ENCODE measurements around the gene ADAD2.

Gene ADAD2

DNA sequence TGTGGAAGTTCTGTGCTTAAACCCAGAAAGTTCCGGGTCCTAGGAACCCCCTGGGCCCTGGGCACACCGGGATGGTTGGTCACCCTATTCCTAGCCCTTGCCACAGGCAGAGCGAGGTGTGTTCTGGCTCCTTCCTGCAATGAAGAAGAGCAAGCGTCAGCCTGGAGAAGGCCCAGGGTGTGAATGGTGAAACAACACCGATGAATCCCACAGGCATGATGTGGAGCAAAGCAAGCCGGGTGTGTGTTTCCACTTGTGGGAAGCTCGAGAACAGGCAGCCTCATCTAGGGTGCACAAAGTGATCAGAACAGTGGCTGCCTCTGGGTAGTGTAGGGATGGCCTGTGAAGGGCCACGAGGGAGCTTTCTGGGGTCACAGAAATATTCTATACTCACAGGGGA is 35.1 kb downstream of the ADAD2 start:
- DNase-seq, result no peak

DNA sequence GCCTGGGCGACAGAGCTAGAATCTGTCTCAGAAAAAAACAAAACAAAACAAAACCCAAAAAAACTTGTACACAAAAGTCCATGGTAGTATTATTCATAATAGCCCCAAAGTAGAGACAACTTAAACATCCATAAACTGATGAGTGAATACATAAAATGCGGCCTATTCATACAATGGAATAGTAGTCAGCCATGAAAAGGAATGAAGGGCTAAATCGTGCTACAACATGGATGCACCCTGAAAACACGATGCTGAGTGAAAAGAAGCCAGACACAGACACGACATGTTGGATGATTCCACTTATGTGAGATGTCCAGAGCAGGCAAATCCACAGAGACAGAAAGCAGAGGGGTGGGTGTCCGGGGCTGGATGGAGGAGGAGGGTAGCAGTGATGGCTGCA is 36.6 kb downstream of the ADAD2 start:
- no peak for DNase-seq

DNA sequence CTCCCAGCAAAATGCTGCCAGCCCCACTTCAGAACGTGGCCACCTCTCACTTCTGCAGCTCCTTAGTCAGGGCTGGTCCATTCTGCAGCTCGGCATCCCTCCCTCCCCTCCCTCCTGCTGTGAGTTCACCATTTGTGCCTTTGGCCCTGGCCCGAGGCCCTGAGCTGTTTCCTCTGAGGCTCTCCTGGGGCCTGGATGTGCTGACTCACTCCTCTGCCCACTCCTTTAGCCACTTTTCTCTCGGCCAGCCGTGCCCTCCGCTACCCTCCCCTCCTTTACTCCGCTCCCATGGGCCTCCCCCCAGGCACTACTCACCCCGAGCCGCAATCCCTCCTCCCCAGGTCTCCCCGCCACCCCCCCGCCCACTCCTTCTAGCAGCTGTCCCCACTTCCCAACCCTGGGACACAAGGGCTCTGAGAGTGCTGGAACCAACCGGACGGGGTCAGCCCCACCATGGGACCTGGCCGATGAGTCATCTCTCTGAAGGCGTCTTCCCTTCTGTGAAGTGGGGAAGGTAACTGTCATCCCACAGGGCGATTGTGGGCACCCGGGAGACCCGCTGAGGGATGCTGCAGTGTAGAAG is 37.4 kb downstream of the ADAD2 start:
- no peak for DNase-seq

DNA sequence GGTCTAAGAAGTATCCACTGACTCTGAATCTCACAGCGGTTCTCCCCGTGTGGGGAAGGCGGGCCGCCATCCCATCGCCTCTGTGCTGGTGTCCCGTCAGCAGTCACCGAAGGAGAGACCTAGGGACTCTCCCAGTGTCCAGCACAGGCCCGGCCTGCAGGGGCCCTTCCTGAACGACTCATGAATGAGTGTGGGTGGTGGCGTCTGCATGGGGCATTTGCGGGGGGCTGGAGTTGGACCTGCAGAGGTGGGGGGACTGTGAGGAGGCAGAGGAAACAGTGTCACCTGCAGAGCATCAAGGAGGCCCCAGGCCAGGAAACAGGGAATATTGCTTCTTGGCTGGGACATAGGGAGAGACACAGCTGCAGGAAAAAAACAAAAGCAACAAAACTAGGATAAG is 38.5 kb downstream of the ADAD2 start:
- no peak for DNase-seq

DNA sequence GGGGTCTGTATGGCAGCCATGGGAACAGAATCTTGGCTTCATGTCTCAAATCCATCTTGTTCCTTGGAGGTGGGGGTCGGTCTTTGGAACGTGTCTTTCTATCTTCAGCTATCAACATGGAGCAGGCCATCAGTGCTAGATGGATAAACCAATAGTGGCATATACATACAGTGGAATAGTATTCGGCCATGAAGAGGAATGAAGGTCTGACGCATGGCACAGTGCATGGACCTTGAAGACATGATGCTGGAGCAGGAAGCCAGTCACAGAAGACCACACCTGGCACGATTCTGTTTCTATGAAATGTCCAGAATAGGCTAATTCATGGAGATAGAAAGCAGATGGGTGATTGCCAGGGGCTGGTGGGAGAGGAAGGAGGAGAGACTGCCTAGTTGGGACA is 41.1 kb downstream of the ADAD2 start:
- no peak for DNase-seq

DNA sequence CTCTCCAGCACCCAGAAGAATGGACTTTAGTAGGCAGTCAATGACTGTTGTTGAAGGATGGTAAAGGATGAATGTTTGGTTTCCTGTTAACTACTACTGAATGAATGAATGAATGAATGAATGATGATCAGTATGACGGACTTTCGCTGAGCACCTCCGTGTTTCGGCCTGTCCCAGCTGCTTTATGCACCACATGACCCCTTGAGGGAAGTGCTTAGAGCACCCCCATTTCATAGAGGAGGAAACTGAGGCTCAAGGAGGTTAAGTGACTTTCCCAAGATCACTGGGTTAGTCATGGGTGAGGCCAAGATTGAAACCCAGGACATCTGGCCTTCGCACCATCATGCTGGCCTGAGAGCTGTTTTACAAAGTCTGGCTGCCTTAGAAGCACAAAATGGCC is 42.0 kb downstream of the ADAD2 start:
- no peak for DNase-seq

DNA sequence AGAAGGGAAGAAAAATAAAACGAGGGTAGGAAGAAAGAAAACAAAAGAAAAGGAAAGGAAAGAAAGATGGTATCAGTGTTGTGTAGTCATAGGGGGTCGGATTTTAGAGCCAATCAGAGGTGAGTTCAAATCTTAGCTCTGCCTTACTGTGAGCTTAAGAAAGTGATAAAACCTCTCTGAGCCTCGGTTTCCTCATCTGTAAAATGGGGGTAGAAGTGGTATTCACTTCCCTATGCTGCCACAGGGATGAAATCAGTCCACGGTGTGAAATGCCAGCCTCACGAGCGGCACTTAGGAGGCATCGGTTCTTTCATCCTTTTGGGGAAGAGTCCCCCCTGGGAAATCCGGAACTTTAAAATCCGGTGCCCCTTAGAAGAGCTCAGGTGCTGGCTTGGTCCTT is 42.8 kb downstream of the ADAD2 start:
- DNase-seq, result no peak

DNA sequence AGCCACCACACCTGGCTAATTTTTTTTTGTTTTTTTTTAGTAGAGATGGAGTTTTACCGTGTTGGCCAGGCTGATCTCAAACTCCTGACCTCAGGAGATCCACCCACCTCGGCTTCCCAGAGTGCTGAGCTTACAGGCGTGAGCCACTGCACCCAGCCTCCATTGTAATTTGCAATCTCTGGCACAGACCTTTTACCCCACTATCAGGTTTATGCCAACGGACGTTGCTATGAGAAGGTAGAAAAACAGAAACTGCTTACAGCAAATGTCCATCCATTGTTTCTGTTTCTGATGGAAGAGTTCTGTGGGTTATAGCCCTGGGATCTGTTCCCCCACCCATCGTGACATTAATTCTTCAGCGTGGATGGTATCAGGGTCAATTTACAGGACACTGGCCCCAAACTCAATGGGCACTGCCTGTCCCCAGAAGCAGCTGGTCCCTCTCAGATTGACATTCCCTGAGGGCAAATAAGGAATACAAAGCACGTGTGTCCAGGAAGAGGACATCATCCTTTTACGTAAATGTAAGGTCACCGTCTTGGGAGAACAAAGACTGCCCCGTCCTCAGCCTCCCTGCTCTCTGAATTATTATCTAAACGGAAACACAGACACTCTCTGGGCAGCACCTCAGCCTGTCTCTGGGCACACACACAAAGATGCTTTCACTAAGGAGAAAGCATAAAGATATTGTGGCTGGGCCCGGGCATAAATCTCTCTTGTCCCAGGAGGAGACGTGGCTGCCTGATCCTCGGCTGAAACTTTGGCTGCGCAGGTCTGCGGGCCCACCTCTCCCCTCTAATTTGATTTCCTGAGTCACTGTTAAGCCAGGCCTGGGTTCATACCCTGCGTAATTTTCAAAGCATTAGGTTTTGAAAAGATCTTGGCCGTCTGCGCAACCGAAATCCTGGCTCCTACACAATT is 43.6 kb downstream of the ADAD2 start:
- no peak for DNase-seq

DNA sequence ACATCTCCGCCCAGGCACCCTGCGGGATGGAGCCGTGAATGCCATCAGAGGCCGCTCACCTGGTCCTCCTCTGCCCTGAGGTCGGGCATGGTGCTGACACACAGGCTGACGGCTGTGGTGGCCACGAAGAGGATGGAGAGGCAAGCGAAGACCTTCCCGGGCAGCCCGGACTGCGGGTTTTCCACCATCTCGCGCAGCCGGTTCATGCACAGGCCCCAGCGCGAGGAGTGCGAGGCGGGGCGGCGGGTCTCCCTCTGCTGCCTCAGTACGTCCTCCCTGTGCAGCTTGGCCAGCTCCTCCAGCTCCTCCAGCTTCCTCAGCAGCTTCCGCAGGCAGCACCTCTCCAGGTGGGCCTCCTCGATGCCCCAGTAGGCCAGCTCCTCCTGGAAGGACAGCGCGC is 45.7 kb downstream of the ADAD2 start:
- DNase-seq, result no peak

DNA sequence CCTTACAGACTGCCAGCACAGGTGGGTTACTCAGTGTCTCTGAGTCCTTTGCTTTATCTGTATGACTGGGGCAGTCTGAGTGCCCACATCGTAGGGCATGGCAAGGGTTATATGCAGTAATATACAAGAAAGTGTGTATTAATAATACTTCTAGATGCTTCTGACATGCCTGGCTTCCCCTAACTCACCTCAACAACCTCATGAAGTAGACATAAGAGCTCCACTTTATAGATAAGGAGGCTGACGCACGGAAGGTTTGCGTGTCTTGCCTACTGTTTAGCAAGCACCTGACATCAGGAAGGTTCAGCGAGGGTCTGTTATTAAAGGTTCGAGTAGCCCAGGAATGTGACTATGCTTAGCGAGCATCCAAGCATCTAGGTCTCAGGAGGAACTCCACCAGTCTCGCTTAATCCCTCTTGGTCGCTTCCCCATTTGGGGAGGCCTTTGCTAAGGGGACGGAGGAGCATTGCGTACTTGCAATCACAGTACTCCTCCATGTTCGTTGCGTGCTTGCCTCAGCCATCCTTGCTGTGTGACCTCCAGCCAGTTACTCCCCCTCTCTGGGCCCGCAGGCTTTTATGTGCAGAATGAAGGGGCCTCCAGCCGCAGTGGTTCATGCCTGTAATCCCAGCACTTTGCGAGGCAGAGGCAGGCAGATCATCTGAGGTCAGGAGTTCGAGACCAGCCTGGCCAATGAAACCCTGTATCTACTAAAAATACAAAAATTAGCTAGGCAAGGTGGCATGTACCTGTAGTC is 47.2 kb downstream of the ADAD2 start:
- DNase-seq, result no peak

DNA sequence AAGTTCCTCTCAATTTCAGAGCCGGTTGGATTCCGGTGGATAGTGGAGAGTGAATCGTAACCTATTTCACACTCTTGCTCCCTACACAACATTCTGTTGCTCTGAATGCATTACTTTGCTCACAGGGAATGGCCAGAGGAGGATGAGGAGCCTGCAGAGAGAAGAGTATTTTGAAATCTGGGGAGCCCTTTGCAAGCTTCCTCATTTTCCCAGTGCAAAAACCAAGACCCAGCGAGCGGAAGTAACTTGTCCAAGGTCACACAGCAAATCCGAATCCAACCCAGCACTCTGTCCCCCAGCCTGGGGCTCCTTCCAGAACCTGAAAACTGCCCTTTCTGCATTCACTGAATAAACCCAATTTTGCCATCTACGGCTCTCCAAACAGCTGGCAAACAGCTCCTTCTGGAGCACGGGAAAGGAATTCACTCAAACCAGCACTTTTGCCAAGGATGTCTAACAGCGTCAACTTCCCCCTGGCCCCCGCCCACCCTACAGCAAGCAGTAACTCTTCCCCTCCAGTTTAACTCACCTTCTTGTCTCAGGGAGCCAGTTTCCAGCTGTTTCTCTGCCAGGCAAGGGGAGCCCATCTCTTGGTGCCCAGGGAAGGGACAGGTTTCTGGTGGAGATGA is 48.3 kb downstream of the ADAD2 start:
- DNase-seq, result no peak

DNA sequence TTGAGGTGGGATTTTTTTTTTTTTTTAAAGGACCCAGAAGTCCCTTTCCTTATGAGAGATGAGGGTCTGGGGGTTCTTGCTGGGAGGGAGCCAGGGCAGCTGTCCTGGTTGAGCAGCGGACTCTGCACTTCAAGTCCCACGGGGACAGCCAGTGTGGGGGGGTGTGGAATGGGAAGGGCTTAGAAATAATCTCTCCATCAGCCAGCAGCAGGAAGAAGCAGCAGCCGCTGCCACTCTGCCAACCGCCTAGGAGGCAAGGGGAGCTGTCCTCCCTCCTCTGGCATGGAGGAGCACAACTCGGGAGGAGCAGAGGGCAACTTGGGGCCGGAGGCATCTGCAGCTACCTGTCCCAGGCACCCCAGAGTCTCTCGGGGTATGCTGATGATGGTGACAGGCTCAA is 49.0 kb downstream of the ADAD2 start, which contains the start of gene KCNG4:
Gene KCNG4 (minus strand): TSS at position 104 of the 400 bp plus-strand sequence. CDS start 2,527 bp downstream, outside the sequence.
- no peak for DNase-seq

DNA sequence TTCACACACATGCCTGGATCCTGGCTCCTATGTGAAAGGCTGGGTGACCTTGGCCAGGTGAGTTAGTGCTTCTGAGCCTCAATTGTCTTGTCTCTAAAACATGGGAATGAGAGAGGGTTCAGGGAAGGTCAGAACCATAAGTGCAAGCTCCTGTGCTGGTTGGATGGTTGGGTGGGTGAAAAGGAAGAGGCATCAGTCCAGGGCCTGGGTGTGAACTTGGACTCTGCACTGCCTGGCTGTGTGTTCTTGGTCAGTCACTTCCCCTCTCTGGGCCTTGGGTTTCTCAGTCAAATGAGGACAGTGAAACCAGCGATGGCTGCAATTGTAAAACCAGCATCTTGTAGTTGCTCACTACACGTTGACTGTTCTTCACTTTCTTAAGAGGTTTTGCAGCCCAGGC is 49.5 kb downstream of the ADAD2 start:
- DNase-seq, result no peak

DNA sequence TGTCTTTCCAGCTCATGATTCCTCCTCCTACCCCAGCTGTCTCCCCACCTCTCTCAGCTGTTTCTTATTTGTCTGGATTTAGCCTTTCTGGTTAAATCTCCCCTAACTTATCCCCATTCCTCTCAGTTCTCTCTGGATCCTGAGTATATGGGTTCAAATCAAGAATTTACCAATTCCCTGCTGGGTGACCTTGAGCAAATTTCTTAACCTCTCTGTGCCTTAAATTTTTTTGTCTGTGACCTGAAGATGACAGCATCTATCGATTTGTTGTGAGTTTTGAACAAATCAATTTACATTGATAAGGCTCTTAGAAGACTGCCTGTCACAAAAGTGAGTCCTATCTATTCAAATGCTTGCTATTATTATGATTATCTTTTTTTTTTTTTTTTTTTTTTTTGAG is 50.8 kb downstream of the ADAD2 start:
- DNase-seq, result no peak

DNA sequence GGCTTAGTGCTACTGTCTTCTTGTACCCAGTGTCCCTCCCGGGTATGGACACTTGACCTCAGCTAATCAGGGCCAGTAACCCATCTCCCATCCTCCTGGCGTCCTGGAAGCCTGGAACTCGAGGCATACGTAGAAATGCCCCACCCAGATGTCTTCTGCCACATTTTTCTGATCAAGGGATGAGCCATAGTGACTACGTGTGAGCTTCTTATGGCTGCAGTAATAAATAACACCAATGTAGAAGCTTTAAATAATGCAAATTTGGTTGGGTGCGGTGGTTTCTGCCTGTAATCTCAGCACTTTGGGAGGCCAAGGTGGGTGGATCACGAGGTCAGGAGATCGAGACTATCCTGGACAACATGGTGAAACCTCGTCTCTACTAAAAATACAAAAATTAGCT is 51.9 kb downstream of the ADAD2 start:
- no peak for DNase-seq

DNA sequence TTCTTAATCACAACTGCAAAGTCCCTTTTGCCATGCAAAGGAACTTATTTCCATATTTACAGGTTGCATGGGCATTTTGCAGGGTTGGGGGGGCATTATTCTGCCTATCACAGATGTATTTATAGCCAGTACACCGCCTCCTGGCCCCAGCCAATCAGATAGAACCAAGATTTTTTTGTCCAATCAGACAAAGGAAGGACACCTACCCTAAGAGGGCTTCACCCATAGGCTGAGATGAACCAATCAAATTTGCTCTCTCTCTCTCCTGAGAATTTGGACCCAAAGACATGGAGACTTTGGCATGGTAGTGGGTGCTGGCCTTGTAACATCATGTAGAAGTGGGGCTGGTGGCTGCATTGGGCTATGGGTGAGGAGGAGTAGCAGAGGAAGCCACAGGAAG is 52.8 kb downstream of the ADAD2 start:
- DNase-seq, result no peak

DNA sequence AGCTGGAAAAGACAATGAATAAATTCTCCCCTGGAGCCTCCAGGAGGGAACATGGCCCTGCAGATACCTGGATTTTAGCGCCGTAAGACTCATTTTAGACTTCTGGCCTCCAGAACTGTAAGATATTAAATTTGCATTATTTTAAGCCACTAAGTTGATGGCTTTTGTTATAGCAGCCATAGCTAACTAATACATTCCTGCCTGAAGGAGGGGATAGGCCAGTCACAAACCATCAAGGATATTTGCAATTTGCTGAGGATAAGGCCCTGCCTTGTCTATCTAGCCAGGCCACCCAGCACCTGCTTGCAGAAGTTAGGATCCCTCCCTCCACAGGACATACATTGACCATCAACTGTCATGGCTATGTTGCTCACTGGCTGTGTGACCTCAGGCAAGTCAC is 53.8 kb downstream of the ADAD2 start:
- no peak for DNase-seq

DNA sequence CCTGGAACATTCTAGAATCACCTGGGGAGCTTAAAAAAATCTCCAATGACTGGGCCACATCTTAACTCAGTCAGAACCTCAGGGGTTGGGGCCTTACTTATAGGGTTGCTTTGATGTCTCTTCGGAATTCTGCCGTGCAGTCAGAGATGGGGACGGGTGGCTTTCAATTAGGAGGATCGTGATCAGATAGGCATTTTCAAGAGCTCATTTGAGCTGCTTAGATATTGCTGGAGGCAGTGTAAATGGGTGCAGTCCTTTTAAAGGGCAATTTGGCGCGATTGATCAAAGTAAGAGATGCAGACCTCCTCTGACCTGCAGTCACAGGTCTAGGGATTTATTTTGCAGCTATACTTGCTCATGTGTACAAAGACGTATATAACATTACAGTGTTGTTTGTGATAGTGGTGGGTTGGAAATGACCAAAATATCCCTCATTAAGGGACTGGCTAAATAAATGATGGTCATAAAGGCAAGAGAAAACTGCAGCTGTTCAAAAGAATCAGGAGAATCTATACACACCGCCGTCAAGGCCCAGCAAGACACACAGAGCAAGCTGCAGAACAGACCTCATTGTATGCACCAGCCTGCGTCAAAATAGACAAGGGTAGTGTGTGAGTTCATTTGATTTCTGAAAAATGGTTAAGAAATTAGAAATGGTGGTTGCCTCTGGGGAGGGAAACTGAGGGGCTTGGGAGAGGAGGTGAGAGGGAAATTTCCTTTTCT is 55.2 kb downstream of the ADAD2 start:
- DNase-seq, result no peak

DNA sequence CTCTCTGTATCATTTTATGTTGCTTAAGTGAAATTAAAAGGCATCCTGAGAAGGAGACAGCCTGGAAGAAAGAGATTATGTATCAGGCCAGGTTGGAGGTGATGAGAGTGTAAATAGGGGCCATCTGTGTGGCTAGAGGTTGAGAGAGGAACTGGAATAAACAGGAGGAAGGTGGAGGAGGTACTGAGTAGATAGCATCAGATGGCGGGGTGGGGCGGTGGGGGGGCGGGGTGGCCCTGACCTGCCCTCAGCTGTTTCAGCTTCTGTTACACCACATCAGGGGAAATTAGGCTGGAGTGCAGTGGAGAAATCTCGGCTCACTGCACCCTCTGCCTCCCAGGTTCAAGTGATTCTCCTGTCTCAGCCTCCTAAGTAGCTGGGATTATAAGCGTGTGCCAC is 55.7 kb downstream of the ADAD2 start:
- no peak for DNase-seq
